ENCODE results near the gene CCSAP.

- TF ChIP-seq USF1 (CRISPR knock-in tag; IDR thresholded peaks at IDR 0.05) (no peak), TEAD4 (CRISPR knock-in tag; IDR thresholded peaks at IDR 0.05) (no peak), CTCF (IDR thresholded peaks at IDR 0.05) (no peak), ZNF138 (CRISPR knock-in tag; conservative IDR thresholded peaks at IDR 0.05) (no peak), ZNF512 (CRISPR knock-in tag; IDR thresholded peaks at IDR 0.05; ENCODE audit: borderline replicate concordance) (no peak)
These were observed 47.3 kb upstream of the CCSAP start for GRCh38 chr1:229390130-229390529.
